Endothelial cell of umbilical vein (primary cell): ENCODE measurements around the gene EPAS1. TPM values are rescaled to one million over a fixed set of nuclear protein-coding genes. Genes with fewer than 3 reads are reported as not detected.

Experiments used
- BruUV-seq: library from RNA; stranded (reverse); fragments of 400-500 nt; replicated peaks from 2 replicates; lab custom pipeline; 2021; lab: Mats Ljungman, UMichigan
- CTCF ChIA-PET: fragments of 300-600, 350-600 bp; sonication (Branson Sonifier 250); formaldehyde crosslinking; loops from one replicate; lab custom pipeline; 2021; ENCODE audit warnings: antibody characterized with exemption, inconsistent platforms; lab: Charles Lee
- POLR2A ChIA-PET: fragments of 300-600, 350-600 bp; sonication (Branson Sonifier 250); formaldehyde crosslinking; loops from one replicate; lab custom pipeline; 2021; ENCODE audit warnings: antibody characterized with exemption, inconsistent platforms; lab: Charles Lee
- DNase-seq: peaks from one replicate; pipeline ENCODE4 v3.0.0-alpha.2; 2011; ENCODE audit warnings: low read depth, low spot score
- FAIRE-seq: peaks from 2 replicates; lab custom pipeline; 2011; peaks lifted over from hg19 to GRCh38; lab: Jason Lieb, UNC
- H2AFZ ChIP-seq: 2 replicates; pipeline ENCODE4 v1.6.0; 2012; ENCODE audit warnings: low read depth, low read length, control low read depth, inconsistent platforms
- H3K27ac ChIP-seq: 2 replicates; pipeline ENCODE4 v1.5.1; 2011; ENCODE audit warnings: low read depth, mild to moderate bottlenecking, control low read depth, low read length, moderate library complexity; ENCODE audit not compliant: insufficient read depth
- H3K27me3 ChIP-seq, 2 experiments: 2 replicates each; pipeline versions ENCODE4 v1.6.0 to v1.6.1; 2011; ENCODE audit warnings: low read length in 2 of 2, mixed read lengths in 1 of 2; ENCODE audit not compliant: control insufficient read depth in 2 of 2, insufficient read depth in 2 of 2
- H3K36me3 ChIP-seq, 2 experiments: 2 replicates in 1 of 2; 3 replicates in 1 of 2; pipeline ENCODE4 v1.5.1; 2011; ENCODE audit warnings: low read length in 2 of 2, mild to moderate bottlenecking in 1 of 2, moderate library complexity in 1 of 2; ENCODE audit not compliant: control insufficient read depth in 2 of 2, insufficient read depth in 2 of 2; ENCODE audit errors: extremely low read depth in 1 of 2
- H3K4me1 ChIP-seq: 3 replicates; pipeline ENCODE4 v1.5.1; 2011; ENCODE audit warnings: mild to moderate bottlenecking, low read length; ENCODE audit not compliant: control insufficient read depth, insufficient read depth; ENCODE audit errors: extremely low read depth
- H3K4me2 ChIP-seq: 2 replicates; pipeline ENCODE4 v1.6.1; 2011; ENCODE audit warnings: low read length, control low read depth, mixed read lengths; ENCODE audit not compliant: insufficient read depth
- H3K4me3 ChIP-seq, 3 experiments: fragments of 200-600 bp in 1 of 3; sonication (generic), shearing (Covaris generic) in 1 of 3; replicated peaks in 1 of 3; 2 replicates each; pipeline ENCODE4 v1.5.1; 2011 to 2016; ENCODE audit warnings: control low read depth in 3 of 3, low read length in 3 of 3, mild to moderate bottlenecking in 2 of 3, inconsistent platforms in 1 of 3, low read depth in 1 of 3, moderate library complexity in 1 of 3; ENCODE audit not compliant: insufficient read depth in 1 of 3
- H3K79me2 ChIP-seq: 2 replicates; pipeline ENCODE4 v1.6.0; 2012; ENCODE audit warnings: low read length, inconsistent platforms; ENCODE audit not compliant: control insufficient read depth, insufficient read depth
- H3K9ac ChIP-seq: replicated peaks from 2 replicates; pipeline ENCODE3; 2011; ENCODE audit warnings: low read length, control low read depth; ENCODE audit not compliant: insufficient read depth; ENCODE audit errors: extremely low read depth
- H3K9me1 ChIP-seq: replicated peaks from 3 replicates; pipeline ENCODE4 v1.6.0; 2011; ENCODE audit warnings: mild to moderate bottlenecking, low read length; ENCODE audit not compliant: control insufficient read depth, insufficient read depth; ENCODE audit errors: extremely low read depth
- H3K9me3 ChIP-seq: replicated peaks from 2 replicates; pipeline ENCODE4 v1.5.1; 2012; ENCODE audit warnings: low read length, inconsistent platforms; ENCODE audit not compliant: control insufficient read depth, insufficient read depth
- H4K20me1 ChIP-seq: replicated peaks from 2 replicates; pipeline ENCODE3; 2011; ENCODE audit warnings: mild to moderate bottlenecking, low read length; ENCODE audit not compliant: control insufficient read depth, insufficient read depth; ENCODE audit errors: extremely low read depth
- FOS ChIP-seq: IDR thresholded peaks from 2 replicates; pipeline ENCODE4 v1.6.1; 2011; ENCODE audit warnings: mild to moderate bottlenecking, low read length, moderate library complexity, borderline replicate concordance; ENCODE audit not compliant: insufficient read depth
- GATA2 ChIP-seq: IDR thresholded peaks from 2 replicates; pipeline ENCODE4 v1.7.0; 2011; ENCODE audit warnings: low read depth, mild to moderate bottlenecking, moderate library complexity, mixed read lengths, low read length; ENCODE audit not compliant: insufficient read length, insufficient read depth
- JUN ChIP-seq: IDR thresholded peaks from 2 replicates; pipeline ENCODE4 v1.6.1; 2011; ENCODE audit warnings: borderline replicate concordance, low read depth; ENCODE audit not compliant: insufficient read length, insufficient read depth
- POLR2A ChIP-seq: IDR thresholded peaks from 2 replicates; pipeline ENCODE4 v1.6.1; 2012; ENCODE audit warnings: low read depth, mild to moderate bottlenecking, control low read depth, low read length
- POLR2AphosphoS5 ChIP-seq: IDR thresholded peaks from 2 replicates; pipeline ENCODE4 v1.6.1; 2012; ENCODE audit warnings: low read depth, mild to moderate bottlenecking, control low read depth, low read length, moderate library complexity; ENCODE audit not compliant: insufficient read depth
- dilution Hi-C: fragments of 300-500 bp; cut with MboI; formaldehyde crosslinking; loops from one replicate; pipeline ENCODE4 v1.15.0; 2019; ENCODE audit warnings: low sequenced_read_pairs; ENCODE audit not compliant: extremely low pct_ligation_motif_present
- intact Hi-C: fragments of 100-400 bp; cut with micrococcal nuclease; formaldehyde crosslinking; loops from one replicate; pipeline ENCODE4 v1.10.0; 2022
- polyA plus RNA-seq, 4 experiments: library from polyadenylated mRNA; depleted of rRNA in 3 of 4; stranded (reverse) in 3 of 4; unstranded in 1 of 4; fragments of >200 nt; gene quantifications; 2 replicates each; pipeline versions ENCODE4 v1.2.1 to v1.2.3, GENCODE V29; 2011 to 2012; ENCODE audit warnings: missing spikeins in 1 of 4
- total RNA-seq: library from RNA; stranded (reverse); gene quantifications from 2 replicates; pipeline ENCODE4 v1.2.3, GENCODE V29; 2021

EPAS1 gene
- total and polyA plus RNA-seq, 2 donors (not counting 3 experiments of a cell fraction or from before 2014, with no cell fraction given): 229 to 374 TPM

- CTCF ChIA-PET: interaction anchor here (1.0 kb wide), 1 partner anchor 17 kb away, joined by 3 read pairs; no protein-coding TSS in a partner anchor
- H3K9ac ChIP-seq: no peak overlapping the region
- H3K9me3 ChIP-seq: no peaks in the 10 kb centered on the region
- H3K79me2 ChIP-seq: no peaks in the 10 kb centered on the region
- no peak overlapping the region for H2AFZ ChIP-seq
- no TSS peak for BruUV-seq
- no peaks in the 10 kb centered on the region for H3K4me1 ChIP-seq
- intact Hi-C loops: no loop called here
- peaks cover 22 to 30% of the 10 kb centered on the region in 2 experiments for H3K27me3 ChIP-seq
- no peak for FAIRE-seq
- no peak overlapping the region for H3K4me2 ChIP-seq
- dilution Hi-C loops: no loop called here
- H3K9me1 ChIP-seq: no peaks in the 10 kb centered on the region
- no peak for DNase-seq
- no peak for TF ChIP-seq POLR2AphosphoS5
- no peak for TF ChIP-seq GATA2
- TF ChIP-seq JUN: no peak
- POLR2A ChIA-PET: no interaction called here
- no peaks in the 10 kb centered on the region for H4K20me1 ChIP-seq
- no peak overlapping the region for H3K27ac ChIP-seq
- no peak overlapping the region for H3K4me3 ChIP-seq
- no peaks in the 10 kb centered on the region for H3K36me3 ChIP-seq
These were observed 133.8 kb downstream of the EPAS1 start for GRCh38 chr2:46430992-46431391.

DNA sequence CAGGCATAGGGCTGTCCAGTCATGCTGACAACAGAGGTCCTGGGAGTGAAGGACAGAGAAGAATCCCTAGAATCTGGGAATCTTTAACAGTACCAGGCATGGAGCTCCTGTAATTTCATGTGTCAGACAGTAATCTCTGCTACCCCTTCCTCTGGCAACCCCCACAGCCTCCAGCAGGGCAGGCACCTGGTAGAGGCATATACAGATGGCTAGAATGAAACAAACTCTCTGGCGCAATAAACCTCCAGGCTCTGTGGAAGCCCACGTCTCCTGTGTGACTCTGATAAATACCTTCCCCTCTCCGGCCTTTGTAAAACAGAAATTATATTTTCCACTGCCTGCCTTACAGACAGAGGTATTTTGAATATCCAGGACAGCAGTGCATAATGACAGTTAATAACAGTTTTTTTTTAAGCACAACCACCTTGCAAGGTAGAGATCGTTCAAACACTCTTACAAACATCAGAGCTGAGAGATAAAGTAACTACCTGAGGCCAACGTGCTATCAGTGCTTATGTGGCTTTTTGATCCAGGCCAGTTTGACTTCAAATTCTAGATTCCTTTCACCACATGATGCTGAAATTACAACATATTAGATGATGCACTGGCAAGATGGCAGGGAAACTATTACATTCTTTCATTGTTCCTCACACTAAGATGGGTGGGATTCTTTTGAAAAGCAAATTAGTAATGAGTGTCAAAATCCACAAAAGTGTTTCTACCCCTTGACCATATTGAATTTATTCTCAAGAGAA, 134.5 kb downstream of the EPAS1 start:
- no peaks in the 10 kb centered on the region for H3K79me2 ChIP-seq
- no peak overlapping the region for H3K9ac ChIP-seq
- intact Hi-C loops: no loop called here
- FAIRE-seq (no peak), DNase-seq (no peak)
- no peaks in the 10 kb centered on the region for H3K36me3 ChIP-seq
- H3K9me3 ChIP-seq: no peaks in the 10 kb centered on the region
- H3K4me1 ChIP-seq: no peaks in the 10 kb centered on the region
- no peak overlapping the region for H3K4me3 ChIP-seq
- H3K9me1 ChIP-seq: no peaks in the 10 kb centered on the region
- dilution Hi-C loops: no loop called here
- H3K27me3 ChIP-seq: peaks cover 24 to 30% of the 10 kb centered on the region in 2 experiments
- no peak overlapping the region for H3K27ac ChIP-seq
- no peak overlapping the region for H3K4me2 ChIP-seq
- ChIA-PET POLR2A (no interaction called here), CTCF (interaction anchor here (1.0 kb wide), 1 partner anchor 18 kb away, joined by 3 read pairs; no protein-coding TSS in a partner anchor)
- no peak overlapping the region for H2AFZ ChIP-seq
- H4K20me1 ChIP-seq: no peaks in the 10 kb centered on the region
- TF ChIP-seq POLR2A (no peak), JUN (no peak), FOS (no peak), GATA2 (no peak)
- no TSS peak for BruUV-seq
